CD4-positive, alpha-beta T cell (primary cell): ENCODE measurements around the gene DENND5B. TPM values are rescaled to one million over a fixed set of nuclear protein-coding genes. Genes with fewer than 3 reads are reported as not detected.

ENCODE experiments used
- ATAC-seq: fragments of 200-7000 bp; cut with Tn5 transposase; one replicate; pipeline ENCODE4 v1.10.0; 2022; ENCODE audit warnings: mild to moderate bottlenecking; ENCODE audit not compliant: poor library complexity
- CTCF ChIA-PET: fragments of 350-600 bp; sonication (Branson Sonifier 250); formaldehyde crosslinking; loops from one replicate; lab custom pipeline; 2021; ENCODE audit warnings: antibody characterized with exemption, inconsistent platforms; lab: Charles Lee
- POLR2A ChIA-PET: fragments of 350-600 bp; sonication (Branson Sonifier 250); formaldehyde crosslinking; loops from one replicate; lab custom pipeline; 2021; ENCODE audit warnings: antibody characterized with exemption, inconsistent platforms; lab: Charles Lee
- DNase-seq, 14 experiments: peaks; one replicate each; pipeline ENCODE4 v3.0.0-alpha.2; 2013 to 2020; ENCODE audit warnings: mixed read lengths in 2 of 14
- H3K27ac ChIP-seq, 2 donors: one replicate each; pipeline versions ENCODE4 v1.5.1 to v1.7.0; 2013; ENCODE audit warnings: low read length in 2 of 2, low read depth in 1 of 2, mild to moderate bottlenecking in 1 of 2
- H3K27me3 ChIP-seq, 2 experiments: 1 replicate in 1 of 2; 2 replicates in 1 of 2; pipeline versions ENCODE4 v1.6.1 to v1.7.0; 2013; ENCODE audit warnings: low read length in 2 of 2, control low read depth in 1 of 2, mild to moderate bottlenecking in 1 of 2, moderate library complexity in 1 of 2; ENCODE audit not compliant: insufficient read depth in 2 of 2, control insufficient read depth in 1 of 2
- H3K36me3 ChIP-seq: one replicate; pipeline ENCODE4 v1.6.1; 2013; ENCODE audit warnings: low read length, control low read depth; ENCODE audit not compliant: insufficient read depth
- H3K4me1 ChIP-seq: one replicate; pipeline ENCODE4 v1.6.1; 2013; ENCODE audit warnings: low read length, control low read depth; ENCODE audit not compliant: insufficient read depth
- H3K4me3 ChIP-seq: one replicate; pipeline ENCODE4 v1.5.1; 2013; ENCODE audit warnings: mild to moderate bottlenecking, low read length, moderate library complexity
- H3K9me3 ChIP-seq, 2 experiments: 1 replicate in 1 of 2; 2 replicates in 1 of 2; pipeline versions ENCODE4 v1.6.1 to v1.7.0; 2013; ENCODE audit warnings: low read length in 2 of 2, mild to moderate bottlenecking in 2 of 2, control low read depth in 1 of 2, moderate library complexity in 1 of 2; ENCODE audit not compliant: control insufficient read depth in 1 of 2, insufficient read depth in 1 of 2
- H3K27ac Mint-ChIP-seq: one replicate; pipeline ENCODE4 v1.8.0; 2020; ENCODE audit warnings: mixed read lengths
- H3K27me3 Mint-ChIP-seq: one replicate; pipeline ENCODE4 v1.8.0; 2021; ENCODE audit warnings: mixed read lengths
- H3K36me3 Mint-ChIP-seq: one replicate; pipeline ENCODE4 v1.8.0; 2021; ENCODE audit warnings: low read depth, mixed read lengths
- H3K4me1 Mint-ChIP-seq: one replicate; pipeline ENCODE4 v1.8.0; 2021; ENCODE audit warnings: low read depth, mixed read lengths
- H3K4me3 Mint-ChIP-seq: one replicate; pipeline ENCODE4 v1.8.0; 2020; ENCODE audit warnings: mild to moderate bottlenecking, mixed read lengths
- H3K9me3 Mint-ChIP-seq: one replicate; pipeline ENCODE4 v1.8.0; 2020; ENCODE audit warnings: mixed read lengths
- CTCF ChIP-seq: fragments of 200-600 bp; IDR thresholded peaks from one replicate; pipeline ENCODE4 v1.8.0; 2022; ENCODE audit warnings: antibody characterized with exemption, mild to moderate bottlenecking
- intact Hi-C, 2 experiments: fragments of 100-400 bp; cut with DNase I in 1 of 2; cut with micrococcal nuclease in 1 of 2; formaldehyde crosslinking; loops; one replicate each; pipeline versions ENCODE4 v1.15.1 to v1.9.0; 2023 to 2025; cut with DNase I, micrococcal nuclease
- total RNA-seq, 174 experiments: library from RNA in 2 of 174; stranded (reverse) in 2 of 174; gene quantifications; one replicate each; pipeline ENCODE4 v1.2.3 and lab custom pipeline; 2021 to 2026

DENND5B gene
- total RNA-seq, 2 experiments from 2014 or later = 0.22 to 0.25 TPM

GRCh38 chr12:31594681-31595080 is 3.7 kb upstream of the DENND5B start:
- ATAC-seq = no peak

DNA sequence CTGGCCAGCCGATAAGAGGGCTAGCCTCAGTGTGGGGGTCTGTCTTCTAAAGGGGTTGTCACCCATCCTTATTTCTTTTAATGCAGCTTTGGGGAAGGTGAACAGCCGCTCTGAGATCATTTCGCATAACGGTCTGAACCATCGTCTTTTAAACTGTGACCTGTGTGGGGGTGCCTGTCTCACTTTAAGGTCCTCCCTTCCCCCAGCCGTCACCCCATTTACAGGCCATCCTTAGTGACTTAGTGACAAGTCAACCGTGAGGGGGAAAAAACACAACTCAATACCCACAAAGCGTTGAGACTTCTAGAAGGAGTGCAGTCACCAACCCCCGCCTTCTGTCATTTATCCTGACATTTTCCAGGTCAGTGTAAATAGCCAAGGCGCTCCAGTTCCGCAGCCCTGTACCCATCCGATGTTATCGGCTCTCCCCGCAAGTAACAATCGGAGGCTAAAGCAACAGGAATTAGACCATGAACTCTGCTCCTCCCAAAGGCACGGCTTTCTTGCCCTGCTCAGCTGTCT is 505 bp upstream of the DENND5B start:
- POLR2A ChIA-PET = no interaction called here

More at GRCh38 chr12:31594681-31595080, 3.7 kb upstream of the DENND5B start:
- Mint-ChIP-seq H3K9me3 (no peaks in the 10 kb centered on the region), H3K36me3 (no peaks in the 10 kb centered on the region), H3K27ac (no peak overlapping the region), H3K27me3 (peaks cover 51% of the 10 kb centered on the region), H3K4me3 (no peak overlapping the region), H3K4me1 (peaks cover 8% of the 10 kb centered on the region)
- Histone ChIP-seq H3K36me3 (no peaks in the 10 kb centered on the region), H3K27ac (no peak overlapping the region), H3K4me1 (peaks cover 11% of the 10 kb centered on the region), H3K4me3 (no peak overlapping the region), H3K27me3 (peaks cover 23 to 27% of the 10 kb centered on the region in 2 experiments), H3K9me3 (peaks cover 0 to 2% of the 10 kb centered on the region in 2 experiments)
- intact Hi-C loops = no loop called here
- ChIA-PET POLR2A (no interaction called here), CTCF (no interaction called here)
- TF ChIP-seq CTCF = no peak
- DNase-seq = no peak

GRCh38 chr12:31589904-31590641 is 863 bp downstream of the DENND5B start:
- Histone ChIP-seq H3K36me3 (no peaks in the 10 kb centered on the region), H3K4me3 (peak overlapping the region; percentile 45), H3K4me1 (peaks cover 13% of the 10 kb centered on the region), H3K27me3 (peaks cover 36 to 50% of the 10 kb centered on the region in 2 experiments), H3K27ac (no peak overlapping the region), H3K9me3 (peaks cover 0 to 3% of the 10 kb centered on the region in 2 experiments)
- intact Hi-C loops = no loop called here
- ATAC-seq (no peak), DNase-seq (peak in 3 of 14 experiments; percentile 27 to 37 (median 34))
- POLR2A ChIA-PET = interaction anchor here (0.6 kb wide), 1 partner anchor 404 kb away, joined by 4 read pairs; no protein-coding TSS in a partner anchor
- peaks cover 13% of the 10 kb centered on the region for H3K4me1 Mint-ChIP-seq
- CTCF ChIA-PET = no interaction called here
- H3K27me3 Mint-ChIP-seq = peaks cover 71% of the 10 kb centered on the region
- peak overlapping the region; percentile 78 for H3K4me3 Mint-ChIP-seq
- H3K9me3 Mint-ChIP-seq = no peaks in the 10 kb centered on the region
- no peak for TF ChIP-seq CTCF
- no peak overlapping the region for H3K27ac Mint-ChIP-seq
- H3K36me3 Mint-ChIP-seq = no peaks in the 10 kb centered on the region

More for the DNA sequence above, 505 bp upstream of the DENND5B start:
- H3K27me3 Mint-ChIP-seq = peaks cover 67% of the 10 kb centered on the region
- H3K36me3 Mint-ChIP-seq = no peaks in the 10 kb centered on the region
- peaks cover 36 to 53% of the 10 kb centered on the region in 2 experiments for H3K27me3 ChIP-seq
- H3K4me3 Mint-ChIP-seq = peak overlapping the region; percentile 92
- H3K4me1 Mint-ChIP-seq = peaks cover 13% of the 10 kb centered on the region
- peaks cover 13% of the 10 kb centered on the region for H3K4me1 ChIP-seq
- DNase-seq = peak in 1 of 14 experiments; percentile 5
- no peak overlapping the region for H3K27ac Mint-ChIP-seq
- no peaks in the 10 kb centered on the region for H3K9me3 Mint-ChIP-seq
- no peak overlapping the region for H3K27ac ChIP-seq
- peak overlapping the region; percentile 24 for H3K4me3 ChIP-seq
- TF ChIP-seq CTCF = no peak
- peaks cover 0 to 3% of the 10 kb centered on the region in 2 experiments for H3K9me3 ChIP-seq
- intact Hi-C loops = no loop called here
- CTCF ChIA-PET = no interaction called here
- no peaks in the 10 kb centered on the region for H3K36me3 ChIP-seq
- no peak for ATAC-seq
